OCI-LY1 (cell line): ENCODE results near the gene S100A14.

Source experiments
- H2AFZ ChIP-seq: fragments of 200-600 bp; sonication (generic), shearing (Covaris generic); 2 replicates; pipeline ENCODE4 v1.6.0; 2014; ENCODE audit warnings: antibody characterized with exemption, mild to moderate bottlenecking, low read length
- H3F3A ChIP-seq: fragments of 200-600 bp; sonication (generic), shearing (Covaris generic); 2 replicates; pipeline ENCODE4 v1.6.0; 2014; ENCODE audit warnings: mild to moderate bottlenecking, antibody characterized with exemption, low read length, moderate library complexity; ENCODE audit not compliant: insufficient read depth
- H3K27ac ChIP-seq: fragments of 200-600 bp; sonication (generic); 2 replicates; pipeline ENCODE4 v1.5.1; 2014; ENCODE audit warnings: low read length, mixed run types, mild to moderate bottlenecking, low read depth; ENCODE audit not compliant: poor library complexity, severe bottlenecking
- H3K27me3 ChIP-seq: fragments of 200-600 bp; sonication (generic); 2 replicates; pipeline ENCODE4 v1.6.0; 2014; ENCODE audit warnings: antibody characterized with exemption, mild to moderate bottlenecking, low read length, moderate library complexity; ENCODE audit not compliant: insufficient read depth
- H3K36me3 ChIP-seq: fragments of 200-600 bp; sonication (generic); 2 replicates; pipeline ENCODE4 v1.6.1; 2014; ENCODE audit warnings: mild to moderate bottlenecking, antibody characterized with exemption, low read length, moderate library complexity, mixed read lengths; ENCODE audit not compliant: insufficient read depth
- H3K4me1 ChIP-seq: fragments of 200-600 bp; sonication (generic); 2 replicates; pipeline ENCODE4 v1.5.1; 2014; ENCODE audit warnings: mild to moderate bottlenecking, low read length, moderate library complexity; ENCODE audit not compliant: insufficient read depth, severe bottlenecking
- H3K4me2 ChIP-seq: fragments of 200-600 bp; sonication (generic), shearing (Covaris generic); 2 replicates; pipeline ENCODE4 v1.6.1; 2014; ENCODE audit warnings: low read length
- H3K4me3 ChIP-seq: fragments of 200-600 bp; sonication (generic); 2 replicates; pipeline ENCODE4 v1.5.1; 2014; ENCODE audit warnings: low read length, low read depth, mild to moderate bottlenecking, mixed read lengths; ENCODE audit not compliant: poor library complexity, severe bottlenecking
- H3K79me2 ChIP-seq: fragments of 200-600 bp; shearing (Covaris generic); 2 replicates; pipeline ENCODE4 v1.6.1; 2016; ENCODE audit warnings: mixed run types, low read length, mixed read lengths; ENCODE audit not compliant: insufficient read depth
- H3K9ac ChIP-seq: fragments of 200-600 bp; sonication (generic), shearing (Covaris generic); 2 replicates; pipeline ENCODE4 v1.6.1; 2014; ENCODE audit warnings: mild to moderate bottlenecking, low read length, mixed read lengths
- H3K9me2 ChIP-seq: fragments of 200-600 bp; sonication (generic), shearing (Covaris generic); 2 replicates; pipeline ENCODE4 v1.6.1; 2014; ENCODE audit warnings: low read depth, mild to moderate bottlenecking, low read length, mixed read lengths
- H3K9me3 ChIP-seq: fragments of 200-600 bp; shearing (Covaris generic); 2 replicates; pipeline ENCODE4 v1.6.1; 2014; ENCODE audit warnings: low read length, mixed read lengths
- H4K20me1 ChIP-seq: fragments of 200-600 bp; sonication (generic), shearing (Covaris generic); 2 replicates; pipeline ENCODE4 v1.6.0; 2016; ENCODE audit warnings: mild to moderate bottlenecking, low read length; ENCODE audit not compliant: insufficient read depth
- CTCF ChIP-seq: fragments of 200-600 bp; sonication (generic), shearing (Covaris generic); IDR thresholded peaks from 2 replicates; pipeline ENCODE4 v1.5.1; 2017; ENCODE audit warnings: mild to moderate bottlenecking, antibody characterized with exemption, low read length, moderate library complexity, mixed read lengths
- EZH2 ChIP-seq: fragments of 200-600 bp; sonication (generic), shearing (Covaris generic); IDR thresholded peaks from 2 replicates; pipeline ENCODE4 v1.8.0; 2017; ENCODE audit warnings: borderline replicate concordance, mixed run types, mild to moderate bottlenecking, antibody characterized with exemption, low read length, moderate library complexity, mixed read lengths

The S100A14 gene

GRCh38 chr1:153629971-153630370 lies 13.8 kb upstream of the S100A14 start:
- peaks cover 19% of the 10 kb centered on the region for H3K4me1 ChIP-seq
- no peak overlapping the region for H3K9ac ChIP-seq

GRCh38 chr1:153629343-153629665 lies 13.2 kb upstream of the S100A14 start:
- Histone ChIP-seq H3K27ac (no peak overlapping the region), H3F3A (no peaks in the 10 kb centered on the region), H3K4me2 (no peak overlapping the region), H3K27me3 (no peaks in the 10 kb centered on the region), H4K20me1 (no peaks in the 10 kb centered on the region), H2AFZ (no peak overlapping the region), H3K9me2 (no peaks in the 10 kb centered on the region), H3K79me2 (no peaks in the 10 kb centered on the region), H3K9ac (no peak overlapping the region), H3K4me3 (no peak overlapping the region), H3K9me3 (no peaks in the 10 kb centered on the region), H3K36me3 (0 out of 2 replicates have a peak, but pooled peaks cover 3% of the 10 kb centered on the region), H3K4me1 (peaks cover 19% of the 10 kb centered on the region)
- TF ChIP-seq EZH2 (no peak), CTCF (no peak)

More at GRCh38 chr1:153629971-153630370, 13.8 kb upstream of the S100A14 start:
- H3K36me3 ChIP-seq, result 0 out of 2 replicates have a peak, but pooled peaks cover 3% of the 10 kb centered on the region
- no peak overlapping the region for H3K4me3 ChIP-seq
- no peaks in the 10 kb centered on the region for H3K27me3 ChIP-seq
- H3F3A ChIP-seq, result no peaks in the 10 kb centered on the region
- H3K27ac ChIP-seq, result no peak overlapping the region
- no peak overlapping the region for H3K4me2 ChIP-seq
- no peaks in the 10 kb centered on the region for H3K9me2 ChIP-seq
- no peaks in the 10 kb centered on the region for H3K9me3 ChIP-seq
- TF ChIP-seq EZH2, result no peak
- no peak for TF ChIP-seq CTCF
- H4K20me1 ChIP-seq, result no peaks in the 10 kb centered on the region
- H2AFZ ChIP-seq, result no peak overlapping the region
- H3K79me2 ChIP-seq, result peaks cover 2% of the 10 kb centered on the region; the same call in 1 of the 2 replicates

- Histone ChIP-seq H3K4me1 (peaks cover 19% of the 10 kb centered on the region), H4K20me1 (no peaks in the 10 kb centered on the region), H3K9me2 (no peaks in the 10 kb centered on the region), H3K27me3 (no peaks in the 10 kb centered on the region), H3F3A (no peaks in the 10 kb centered on the region), H3K27ac (no peak overlapping the region), H3K9me3 (no peaks in the 10 kb centered on the region), H3K79me2 (no peaks in the 10 kb centered on the region), H3K4me3 (no peak overlapping the region), H3K36me3 (0 out of 2 replicates have a peak, but pooled peaks cover 3% of the 10 kb centered on the region), H2AFZ (no peak overlapping the region), H3K9ac (no peak overlapping the region), H3K4me2 (no peak overlapping the region)
- TF ChIP-seq CTCF (no peak), EZH2 (no peak)
Measured at GRCh38 chr1:153628638-153629342, 12.7 kb upstream of the S100A14 start.
